ENCODE data around the gene MIPEP. TPM values are rescaled to one million over a fixed set of nuclear protein-coding genes. Genes with fewer than 3 reads are reported as not detected.

Gene MIPEP
- total and polyA plus RNA-seq, 2 donors = 12.6 to 16.6 TPM

DNA sequence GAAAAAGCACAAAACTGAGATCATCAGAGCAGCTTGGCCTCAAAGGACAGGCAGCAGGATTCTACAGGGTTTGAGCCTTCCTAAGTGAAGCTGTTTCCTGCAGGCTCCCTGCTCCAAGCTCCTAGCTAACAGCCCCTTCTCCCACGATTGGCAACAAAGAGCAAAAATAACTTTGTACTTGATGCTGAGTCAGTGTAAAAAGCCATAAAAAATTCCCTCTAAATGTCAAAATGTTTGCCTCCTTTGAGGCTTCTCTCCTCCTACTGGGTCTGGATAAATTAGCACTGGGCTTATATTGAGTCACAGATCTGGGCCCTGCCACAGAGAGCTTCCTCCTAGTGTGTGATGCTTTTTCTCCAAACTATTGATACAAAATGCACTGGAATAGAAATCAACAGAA, 165.7 kb downstream of the MIPEP start:
- 8% methylated on average over 1 of the region's 1 CpG for WGBS
- Histone ChIP-seq H3K27ac (ENCODE audit: low read depth) (no peak overlapping the region), H3K4me3 (ENCODE audit: low read depth, low read length) (no peak overlapping the region), H3K36me3 (ENCODE audit: insufficient read depth) (no peaks in the 10 kb centered on the region), H3K4me1 (ENCODE audit: insufficient read depth) (no peaks in the 10 kb centered on the region)
- no peak for DNase-seq (ENCODE audit: extremely low spot score)

DNA sequence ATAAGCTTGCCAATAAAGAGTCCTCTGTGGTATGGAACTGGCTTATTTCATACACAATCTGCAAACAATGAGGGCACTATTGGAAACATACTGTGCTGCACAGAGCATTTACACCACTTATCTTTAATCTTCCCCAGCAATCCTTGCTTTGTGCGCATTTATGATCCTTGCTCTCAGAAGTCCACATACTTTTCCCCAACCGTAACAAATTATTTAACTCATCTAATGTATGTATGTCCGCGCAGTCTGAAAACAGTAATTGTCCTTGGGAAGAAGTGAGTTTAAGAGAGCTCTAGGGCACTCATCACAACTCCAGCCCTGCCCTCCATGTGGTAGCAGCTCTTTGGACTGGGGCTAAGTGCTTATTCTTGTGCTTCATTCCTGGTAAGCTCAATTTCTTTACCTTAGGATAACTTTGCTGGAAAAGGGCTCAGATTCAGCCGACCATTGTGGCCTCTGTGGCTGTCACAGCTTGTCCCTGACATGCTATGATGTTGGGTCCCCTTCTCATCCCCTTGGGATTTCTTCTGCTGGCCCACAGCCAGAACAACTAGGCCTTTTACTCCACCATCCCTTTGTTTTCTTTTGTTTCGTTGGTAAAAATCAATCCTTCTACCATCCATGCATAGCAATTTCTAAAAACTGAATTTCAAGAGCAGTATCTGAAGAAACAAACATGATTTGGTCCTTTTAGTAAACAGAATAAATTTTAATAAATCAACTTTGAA, 166.3 kb downstream of the MIPEP start:
- DNase-seq (ENCODE audit: extremely low spot score) = no peak
- Histone ChIP-seq H3K4me1 (ENCODE audit: insufficient read depth) (no peaks in the 10 kb centered on the region), H3K36me3 (ENCODE audit: insufficient read depth) (no peaks in the 10 kb centered on the region), H3K4me3 (ENCODE audit: low read depth, low read length) (no peak overlapping the region), H3K27ac (ENCODE audit: low read depth) (no peak overlapping the region)
- WGBS = 83% methylated on average over 6 of the region's 6 CpGs

DNA sequence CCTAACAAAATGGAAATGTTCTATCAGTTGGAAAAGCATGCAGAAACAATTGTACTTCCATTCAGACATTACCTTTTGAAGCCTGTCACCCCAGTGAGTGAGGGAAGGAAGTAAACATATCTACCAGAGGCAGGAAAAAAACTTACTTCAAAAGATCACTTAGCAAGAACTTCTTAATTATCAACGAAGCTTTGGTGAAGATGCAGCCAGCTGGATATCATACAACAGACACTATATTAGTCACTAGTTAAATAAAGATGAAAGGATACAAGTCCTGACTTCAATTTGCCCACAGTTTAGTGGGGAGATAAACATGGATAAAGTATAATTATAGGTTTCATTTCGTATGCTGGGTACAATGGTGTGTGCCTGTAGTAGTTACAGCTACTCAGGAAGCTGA, 170.2 kb downstream of the MIPEP start:
- 26% methylated on average over 2 of the region's 2 CpGs for WGBS
- DNase-seq (ENCODE audit: extremely low spot score) = no peak
- H3K27ac ChIP-seq (ENCODE audit: low read depth) = no peak overlapping the region

DNA sequence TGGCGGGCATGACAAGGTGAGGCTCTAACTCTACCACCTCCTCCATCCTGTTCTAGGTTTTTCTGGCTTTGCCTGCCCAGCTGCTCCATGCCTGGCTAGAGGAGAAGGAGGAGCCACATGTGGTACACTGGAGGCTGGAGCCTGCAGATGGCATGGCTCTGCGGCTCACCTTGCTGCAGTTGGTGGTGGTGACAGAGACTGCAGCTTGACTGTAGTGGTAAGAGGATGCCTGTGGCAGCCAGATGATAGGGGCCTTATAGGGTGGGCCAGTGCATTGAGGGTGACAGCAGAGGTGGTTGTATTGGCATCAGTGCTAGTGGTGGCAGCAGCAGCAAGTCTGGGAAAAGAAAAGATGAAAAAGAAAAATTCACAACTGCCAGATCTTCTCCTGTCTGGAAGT, 172.8 kb downstream of the MIPEP start:
- Histone ChIP-seq H3K36me3 (ENCODE audit: insufficient read depth) (no peaks in the 10 kb centered on the region), H3K4me1 (ENCODE audit: insufficient read depth) (no peaks in the 10 kb centered on the region), H3K4me3 (ENCODE audit: low read depth, low read length) (no peak overlapping the region), H3K27ac (ENCODE audit: low read depth) (no peak overlapping the region)
- no peak for DNase-seq (ENCODE audit: extremely low spot score)
- WGBS = 98% methylated on average over 2 of the region's 2 CpGs

More for the DNA sequence above, 170.2 kb downstream of the MIPEP start:
- Histone ChIP-seq H3K4me1 (ENCODE audit: insufficient read depth) (no peaks in the 10 kb centered on the region), H3K36me3 (ENCODE audit: insufficient read depth) (no peaks in the 10 kb centered on the region), H3K4me3 (ENCODE audit: low read depth, low read length) (no peak overlapping the region)

DNA sequence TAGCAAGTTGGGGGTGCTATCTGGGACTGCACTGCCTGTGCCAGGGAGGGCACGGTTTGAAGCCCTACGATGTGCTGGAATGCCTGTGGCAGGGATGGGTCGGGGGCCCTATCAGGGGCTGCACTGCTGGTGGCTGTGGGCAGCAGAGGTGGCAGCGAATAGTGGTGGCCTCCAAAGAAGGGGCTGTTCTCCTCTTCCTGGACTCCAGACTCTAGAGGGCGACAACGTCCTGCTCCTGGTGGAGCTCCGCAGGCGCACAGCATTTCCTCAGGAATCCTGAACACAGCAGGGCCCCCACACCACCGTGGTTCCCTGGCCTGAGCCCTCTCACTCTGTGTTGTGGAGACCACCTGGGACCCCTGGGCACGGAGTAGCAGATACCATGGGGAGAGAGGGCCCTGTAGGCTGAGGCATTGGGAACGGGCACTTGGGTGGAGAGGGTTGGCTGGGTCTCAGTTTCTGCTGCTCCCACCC, 173.4 kb downstream of the MIPEP start:
- no peak for DNase-seq (ENCODE audit: extremely low spot score)
- H3K36me3 ChIP-seq (ENCODE audit: insufficient read depth) = no peaks in the 10 kb centered on the region
- no peaks in the 10 kb centered on the region for H3K4me1 ChIP-seq (ENCODE audit: insufficient read depth)
- WGBS = 88% methylated on average over 11 of the region's 11 CpGs
- no peak overlapping the region for H3K4me3 ChIP-seq (ENCODE audit: low read depth, low read length)
- H3K27ac ChIP-seq (ENCODE audit: low read depth) = no peak overlapping the region

DNA sequence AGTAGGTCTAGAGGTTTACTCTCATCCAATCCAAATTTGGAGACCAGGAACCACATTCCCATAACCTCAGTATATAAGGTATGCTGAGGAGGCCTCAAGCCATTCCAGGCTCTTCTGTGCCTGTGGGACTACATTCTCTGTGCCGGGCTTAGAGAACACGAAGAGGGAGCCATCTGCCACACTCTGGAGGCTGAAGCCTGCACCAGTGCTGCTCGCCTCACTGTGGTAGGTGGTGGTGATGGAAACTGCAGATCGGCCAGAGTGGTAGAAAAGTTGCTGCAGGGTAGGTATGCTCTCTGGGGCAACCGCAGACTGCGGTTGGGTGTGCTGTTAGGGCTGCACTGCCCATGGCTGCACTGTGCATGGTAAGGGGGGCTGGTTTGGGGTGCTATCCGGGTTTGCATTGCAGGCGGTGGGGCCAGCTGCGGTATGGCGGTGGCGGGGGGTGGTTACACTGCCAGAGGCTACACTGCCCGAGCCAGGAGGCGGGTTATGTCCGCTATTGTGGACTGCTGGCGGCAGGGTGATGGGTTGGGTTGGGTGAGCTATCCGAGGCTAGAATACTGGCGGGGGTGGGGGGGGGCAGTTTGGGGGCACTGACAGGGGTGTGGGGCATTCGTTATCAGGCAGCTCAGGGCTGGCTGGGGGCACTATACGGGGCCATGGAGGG, 174.0 kb downstream of the MIPEP start:
- Histone ChIP-seq H3K27ac (ENCODE audit: low read depth) (no peak overlapping the region), H3K4me3 (ENCODE audit: low read depth, low read length) (no peak overlapping the region), H3K4me1 (ENCODE audit: insufficient read depth) (no peaks in the 10 kb centered on the region), H3K36me3 (ENCODE audit: insufficient read depth) (no peaks in the 10 kb centered on the region)
- 87% methylated on average over 19 of the region's 19 CpGs for WGBS
- no peak for DNase-seq (ENCODE audit: extremely low spot score)

DNA sequence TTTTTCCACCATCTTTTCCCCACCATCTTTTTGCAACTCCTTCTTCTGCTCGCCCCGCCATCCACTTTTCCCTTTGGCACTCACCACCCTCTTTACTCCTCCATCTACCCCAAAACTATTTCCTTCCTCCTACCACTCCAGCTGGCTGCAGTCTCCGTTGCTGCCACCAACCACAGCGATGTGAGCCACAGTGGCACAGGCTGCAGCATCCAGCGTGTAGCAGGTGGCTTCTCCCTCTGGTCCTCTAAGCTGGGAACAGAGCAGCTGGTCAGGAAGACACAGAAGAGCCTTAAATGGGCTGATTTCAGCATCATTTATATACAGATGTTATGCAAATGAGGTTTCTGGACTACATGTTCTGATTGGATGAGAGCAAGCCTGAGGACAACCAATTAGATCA, 174.5 kb downstream of the MIPEP start:
- no peak overlapping the region for H3K27ac ChIP-seq (ENCODE audit: low read depth)
- WGBS = 84% methylated on average over 5 of the region's 5 CpGs
- H3K4me1 ChIP-seq (ENCODE audit: insufficient read depth) = no peaks in the 10 kb centered on the region
- no peak for DNase-seq (ENCODE audit: extremely low spot score)
- H3K4me3 ChIP-seq (ENCODE audit: low read depth, low read length) = no peak overlapping the region
- no peaks in the 10 kb centered on the region for H3K36me3 ChIP-seq (ENCODE audit: insufficient read depth)

DNA sequence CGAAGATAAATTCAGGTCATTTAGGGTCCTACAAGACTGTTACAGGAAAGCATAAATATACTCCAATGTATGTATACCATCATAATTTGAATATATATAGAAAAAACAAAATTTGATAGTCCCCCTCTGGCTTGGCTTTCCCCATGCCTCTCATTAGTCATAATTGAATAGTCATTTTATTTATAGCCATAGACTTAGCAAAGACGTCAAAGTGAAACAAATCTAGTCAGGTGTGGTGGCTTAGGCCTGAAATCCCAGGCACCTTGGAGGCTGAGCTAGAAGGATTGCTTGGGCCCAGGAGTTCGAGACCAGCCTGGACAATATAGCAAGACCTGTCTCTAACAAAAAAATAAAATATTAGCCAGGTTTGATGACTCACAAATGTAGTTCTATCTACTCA, 177.8 kb downstream of the MIPEP start:
- 92% methylated on average over 3 of the region's 3 CpGs for WGBS
- H3K27ac ChIP-seq (ENCODE audit: low read depth) = no peak overlapping the region
- no peak overlapping the region for H3K4me3 ChIP-seq (ENCODE audit: low read depth, low read length)
- H3K4me1 ChIP-seq (ENCODE audit: insufficient read depth) = no peaks in the 10 kb centered on the region
- H3K36me3 ChIP-seq (ENCODE audit: insufficient read depth) = no peaks in the 10 kb centered on the region
- no peak for DNase-seq (ENCODE audit: extremely low spot score)

DNA sequence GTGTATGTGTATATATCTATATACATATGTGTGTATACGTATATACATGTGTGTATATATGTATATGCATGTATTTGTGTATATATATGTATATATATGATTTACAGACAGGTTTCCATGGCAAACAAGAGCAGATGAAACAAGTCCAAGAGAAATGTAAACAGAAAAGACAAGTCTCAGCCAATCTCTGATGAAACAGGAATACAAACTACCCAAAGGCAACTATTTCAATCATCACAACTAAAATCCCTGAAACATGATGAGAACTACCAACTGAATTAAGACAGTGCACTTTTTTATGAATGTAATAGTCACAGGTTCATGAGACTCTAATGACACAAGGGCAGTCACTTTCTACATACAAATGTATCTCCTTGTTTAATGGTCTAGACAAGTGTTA, 178.8 kb downstream of the MIPEP start:
- WGBS = 90% methylated on average over 1 of the region's 1 CpG
- DNase-seq (ENCODE audit: extremely low spot score) = no peak
- H3K27ac ChIP-seq (ENCODE audit: low read depth) = no peak overlapping the region
- H3K4me3 ChIP-seq (ENCODE audit: low read depth, low read length) = no peak overlapping the region
- H3K36me3 ChIP-seq (ENCODE audit: insufficient read depth) = no peaks in the 10 kb centered on the region
- no peaks in the 10 kb centered on the region for H3K4me1 ChIP-seq (ENCODE audit: insufficient read depth)

DNA sequence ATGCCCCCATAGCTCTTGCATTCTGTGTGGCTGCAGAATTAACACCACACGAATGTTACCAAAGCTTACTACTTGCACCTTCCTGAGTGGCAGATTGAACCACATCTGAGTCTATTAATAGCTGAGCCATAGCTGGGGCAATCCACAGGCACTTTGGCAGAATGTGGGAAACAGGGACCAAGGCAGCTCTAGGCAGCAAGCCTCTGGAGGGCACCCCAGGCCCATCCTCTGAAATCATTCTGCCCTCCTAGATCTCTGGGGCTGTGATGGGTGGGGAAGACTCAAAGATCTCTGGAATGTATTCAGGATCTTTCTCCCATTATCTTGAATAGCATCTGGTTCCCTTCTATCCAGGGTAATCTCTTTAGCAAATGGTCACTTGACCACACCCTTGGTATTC, 179.7 kb downstream of the MIPEP start:
- WGBS = 56% methylated on average over 1 of the region's 1 CpG
- H3K4me3 ChIP-seq (ENCODE audit: low read depth, low read length) = no peak overlapping the region
- H3K36me3 ChIP-seq (ENCODE audit: insufficient read depth) = no peaks in the 10 kb centered on the region
- H3K27ac ChIP-seq (ENCODE audit: low read depth) = no peak overlapping the region
- H3K4me1 ChIP-seq (ENCODE audit: insufficient read depth) = no peaks in the 10 kb centered on the region
- DNase-seq (ENCODE audit: extremely low spot score) = no peak

DNA sequence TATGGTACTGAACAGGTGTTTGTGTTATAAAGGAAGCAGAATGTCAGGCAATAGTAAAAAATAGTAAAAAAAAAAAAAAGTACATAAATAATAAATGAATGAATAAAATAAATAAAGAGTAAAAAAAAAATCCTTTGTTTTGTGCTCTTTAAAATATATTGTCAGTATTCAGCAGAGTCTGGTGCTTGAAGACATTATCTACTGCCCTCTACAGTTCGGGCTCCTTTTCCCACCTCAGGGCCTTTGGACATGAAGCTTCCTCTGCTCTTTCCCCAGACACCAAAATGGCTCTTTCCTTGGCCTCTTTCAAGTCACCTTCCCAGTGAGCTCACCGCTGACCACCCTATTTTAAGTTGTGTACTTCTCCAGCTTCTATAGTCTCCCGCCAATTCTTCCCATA, 181.5 kb downstream of the MIPEP start:
- H3K27ac ChIP-seq (ENCODE audit: low read depth) = no peak overlapping the region
- WGBS = over 99% methylated on average over 3 of the region's 3 CpGs
- DNase-seq (ENCODE audit: extremely low spot score) = no peak

DNA sequence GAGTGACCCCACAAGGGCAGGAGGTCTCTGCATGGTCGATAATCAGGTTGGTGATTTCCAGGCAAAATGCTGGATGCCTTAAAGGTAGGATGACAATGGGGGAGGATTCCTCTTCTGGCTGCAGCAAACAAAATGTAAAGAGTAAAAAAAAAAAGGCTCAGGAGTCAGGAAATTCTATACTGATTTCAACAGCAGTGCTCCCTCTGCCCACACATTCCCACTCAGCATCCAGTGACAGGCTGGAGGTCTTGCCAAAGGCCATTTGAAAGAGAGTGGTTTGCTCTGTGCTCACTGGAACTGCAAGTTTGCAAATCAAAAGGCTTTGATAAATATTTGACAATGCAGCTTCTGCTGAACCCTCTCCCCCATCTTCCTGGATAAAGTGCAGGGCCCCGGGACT, 183.6 kb downstream of the MIPEP start:
- Histone ChIP-seq H3K36me3 (ENCODE audit: insufficient read depth) (no peaks in the 10 kb centered on the region), H3K4me3 (ENCODE audit: low read depth, low read length) (no peak overlapping the region), H3K4me1 (ENCODE audit: insufficient read depth) (no peaks in the 10 kb centered on the region), H3K27ac (ENCODE audit: low read depth) (no peak overlapping the region)
- DNase-seq (ENCODE audit: extremely low spot score) = no peak
- 86% methylated on average over 2 of the region's 2 CpGs for WGBS

More for the DNA sequence above, 181.5 kb downstream of the MIPEP start:
- Histone ChIP-seq H3K36me3 (ENCODE audit: insufficient read depth) (no peaks in the 10 kb centered on the region), H3K4me3 (ENCODE audit: low read depth, low read length) (no peak overlapping the region), H3K4me1 (ENCODE audit: insufficient read depth) (no peaks in the 10 kb centered on the region)

DNA sequence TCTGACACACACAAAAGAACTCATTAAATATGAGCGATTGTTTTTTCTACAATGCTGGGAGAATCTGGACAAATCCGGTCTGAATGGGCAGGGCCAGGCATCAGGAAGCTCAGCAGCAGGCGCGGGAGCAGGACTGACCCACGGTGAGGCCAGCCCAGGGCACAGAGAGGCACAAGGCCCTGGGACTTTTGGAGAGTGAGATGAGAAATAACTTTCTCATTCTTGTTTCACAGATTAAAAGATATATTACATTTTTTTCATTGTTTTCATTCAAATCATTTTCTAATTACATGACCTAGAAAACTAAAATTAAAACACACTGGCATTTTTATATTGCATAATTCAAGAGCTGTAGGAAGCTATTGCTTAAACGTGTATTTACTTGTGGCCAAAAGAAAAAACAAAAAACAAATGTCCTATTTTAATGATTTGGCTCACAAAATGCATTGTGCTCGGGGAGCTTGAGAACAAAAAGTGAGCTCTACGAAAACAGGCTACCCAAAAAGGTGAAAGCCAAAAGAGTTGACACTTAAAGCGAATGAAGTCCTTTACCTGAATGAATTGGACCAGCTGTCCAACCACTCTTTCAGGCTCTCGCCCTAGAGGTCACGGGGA, 185.8 kb downstream of the MIPEP start:
- Histone ChIP-seq H3K27ac (ENCODE audit: low read depth) (no peak overlapping the region), H3K4me3 (ENCODE audit: low read depth, low read length) (no peak overlapping the region), H3K4me1 (ENCODE audit: insufficient read depth) (no peaks in the 10 kb centered on the region), H3K36me3 (ENCODE audit: insufficient read depth) (no peaks in the 10 kb centered on the region)
- WGBS = 75% methylated on average over 11 of the region's 11 CpGs
- no peak for DNase-seq (ENCODE audit: extremely low spot score)

DNA sequence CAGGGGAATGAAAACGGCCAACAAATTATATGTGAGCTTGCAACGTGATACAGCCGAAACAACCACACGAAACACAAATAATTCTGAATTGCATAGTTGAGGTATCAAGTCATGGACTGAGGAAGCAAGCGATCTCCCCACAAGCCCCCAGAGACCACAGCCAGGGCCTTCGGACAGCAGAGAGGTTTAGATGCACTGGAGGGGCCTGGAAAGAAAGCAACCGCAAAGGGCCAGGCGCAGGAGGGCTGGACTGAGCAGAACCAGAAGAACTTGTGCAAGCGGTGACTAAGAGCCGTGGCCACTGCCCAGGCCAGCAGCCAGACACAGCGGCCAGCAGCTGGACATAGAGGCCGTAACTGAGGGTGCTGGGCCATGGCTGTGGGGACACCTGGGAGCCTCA, 187.6 kb downstream of the MIPEP start:
- no peak for DNase-seq (ENCODE audit: extremely low spot score)

More for the DNA sequence above, 187.6 kb downstream of the MIPEP start:
- Histone ChIP-seq H3K27ac (ENCODE audit: low read depth) (no peak overlapping the region), H3K36me3 (ENCODE audit: insufficient read depth) (no peaks in the 10 kb centered on the region), H3K4me3 (ENCODE audit: low read depth, low read length) (no peak overlapping the region), H3K4me1 (ENCODE audit: insufficient read depth) (no peaks in the 10 kb centered on the region)
- 78% methylated on average over 12 of the region's 12 CpGs for WGBS

Data from urinary bladder (tissue), 4 donors.